SK-N-DZ (cell line): ENCODE data around the gene C10orf67.

Experiments
- DNase-seq: peaks from one replicate; pipeline ENCODE4 v3.0.0-alpha.2; 2015; ENCODE audit warnings: low spot score

Gene C10orf67

DNA sequence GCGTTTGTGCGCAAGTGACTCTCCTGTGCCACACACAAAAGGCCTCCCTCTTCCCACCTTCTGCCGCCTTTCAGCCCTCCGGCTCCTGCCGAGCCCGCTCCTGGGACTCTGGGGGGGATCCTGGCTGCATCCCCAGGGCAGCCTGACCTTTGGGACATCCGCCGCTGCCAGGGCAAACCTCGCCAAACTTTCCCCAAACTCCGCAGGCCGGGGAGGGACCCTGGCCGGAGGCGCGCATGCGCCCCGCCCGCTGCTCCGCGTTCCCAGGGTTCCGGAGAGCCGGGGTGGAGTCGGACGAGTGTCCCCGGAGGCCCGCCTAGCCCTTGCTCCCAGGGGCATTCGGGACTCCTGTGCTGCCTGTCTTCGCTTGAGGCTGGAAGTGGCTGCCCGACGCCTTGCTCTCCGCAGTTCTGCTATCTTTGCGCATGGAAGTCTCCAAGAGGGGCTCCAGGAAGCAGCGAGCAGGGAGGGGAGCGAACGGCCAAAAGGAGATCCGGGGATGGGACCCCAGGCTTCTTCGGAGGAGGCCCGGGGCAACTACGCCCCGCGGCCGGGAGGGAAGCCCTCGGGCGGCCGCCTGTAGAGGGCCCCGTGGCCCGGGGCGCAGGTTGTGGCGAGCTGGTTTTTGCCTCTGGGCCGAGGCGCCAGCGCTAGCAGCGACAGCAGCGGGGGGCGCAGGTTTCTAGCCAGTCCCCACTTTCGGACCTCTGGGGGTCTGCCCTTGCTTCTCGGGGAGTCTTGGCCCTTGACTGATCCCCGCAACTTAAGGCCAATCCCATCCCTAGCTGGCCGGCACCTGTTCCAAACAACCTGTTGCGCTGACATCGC is 145.4 kb downstream of the C10orf67 start:
- DNase-seq = no peak

- no peak for DNase-seq
Observed at GRCh38 chr10:23198610-23198939, 146.0 kb downstream of the C10orf67 start.

GRCh38 chr10:23197416-23197861 is 147.2 kb downstream of the C10orf67 start:
- no peak for DNase-seq

DNA sequence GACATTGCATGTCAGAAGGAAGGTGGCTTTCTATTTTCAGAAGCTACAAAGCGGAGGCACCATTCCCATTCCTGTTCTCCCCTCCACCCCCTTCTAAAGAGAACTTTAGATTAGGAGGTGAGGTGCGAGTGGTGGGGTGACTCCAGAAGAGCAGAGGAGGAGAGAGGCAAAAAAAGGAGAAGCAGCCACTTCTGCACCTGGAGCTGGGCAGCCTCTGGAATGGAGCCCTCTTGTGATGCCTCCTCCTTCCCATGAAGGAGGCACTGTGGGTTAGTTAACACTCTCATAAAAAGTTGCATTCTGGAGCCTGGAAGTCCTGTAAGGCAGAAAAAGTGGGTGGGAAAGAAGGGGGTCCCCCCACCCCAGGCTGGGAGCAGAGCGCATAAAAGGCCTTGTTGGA is 147.7 kb downstream of the C10orf67 start:
- no peak for DNase-seq

DNA sequence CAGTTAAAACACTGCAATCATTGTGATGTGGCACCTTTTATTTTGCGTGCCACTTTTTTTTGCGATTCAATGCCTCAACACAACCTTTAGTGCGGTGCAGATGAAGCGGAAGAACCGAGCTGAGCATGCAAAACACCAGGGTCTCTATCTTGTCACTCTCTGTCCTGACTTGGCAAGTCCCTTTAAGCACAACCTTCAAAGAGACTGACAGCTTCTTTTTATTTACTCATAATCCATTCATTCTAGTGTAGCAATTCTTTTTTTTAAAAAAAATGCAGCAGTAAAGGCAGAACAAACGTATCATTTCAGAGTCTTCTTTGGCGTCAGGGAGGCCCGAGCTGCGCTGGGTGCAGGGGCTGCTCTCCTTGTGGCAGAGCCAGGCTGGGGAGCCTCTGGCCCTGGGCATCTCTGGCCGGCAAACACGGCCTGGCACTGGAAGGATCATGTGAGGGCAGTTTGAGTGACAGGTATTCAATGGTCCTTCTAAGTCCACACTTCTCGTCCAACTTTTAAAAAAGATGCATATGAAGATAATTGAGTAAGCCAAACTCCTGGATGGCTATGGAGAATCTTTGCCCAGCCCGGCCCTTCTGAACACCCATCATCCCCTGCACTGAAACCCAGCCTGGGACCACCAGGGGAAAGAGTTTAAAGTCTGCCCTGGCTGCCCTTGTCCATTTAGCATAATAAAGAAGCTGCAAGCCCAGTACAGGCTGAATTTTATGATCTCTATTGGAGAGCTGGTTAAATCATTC is 148.6 kb downstream of the C10orf67 start:
- DNase-seq = no peak

DNA sequence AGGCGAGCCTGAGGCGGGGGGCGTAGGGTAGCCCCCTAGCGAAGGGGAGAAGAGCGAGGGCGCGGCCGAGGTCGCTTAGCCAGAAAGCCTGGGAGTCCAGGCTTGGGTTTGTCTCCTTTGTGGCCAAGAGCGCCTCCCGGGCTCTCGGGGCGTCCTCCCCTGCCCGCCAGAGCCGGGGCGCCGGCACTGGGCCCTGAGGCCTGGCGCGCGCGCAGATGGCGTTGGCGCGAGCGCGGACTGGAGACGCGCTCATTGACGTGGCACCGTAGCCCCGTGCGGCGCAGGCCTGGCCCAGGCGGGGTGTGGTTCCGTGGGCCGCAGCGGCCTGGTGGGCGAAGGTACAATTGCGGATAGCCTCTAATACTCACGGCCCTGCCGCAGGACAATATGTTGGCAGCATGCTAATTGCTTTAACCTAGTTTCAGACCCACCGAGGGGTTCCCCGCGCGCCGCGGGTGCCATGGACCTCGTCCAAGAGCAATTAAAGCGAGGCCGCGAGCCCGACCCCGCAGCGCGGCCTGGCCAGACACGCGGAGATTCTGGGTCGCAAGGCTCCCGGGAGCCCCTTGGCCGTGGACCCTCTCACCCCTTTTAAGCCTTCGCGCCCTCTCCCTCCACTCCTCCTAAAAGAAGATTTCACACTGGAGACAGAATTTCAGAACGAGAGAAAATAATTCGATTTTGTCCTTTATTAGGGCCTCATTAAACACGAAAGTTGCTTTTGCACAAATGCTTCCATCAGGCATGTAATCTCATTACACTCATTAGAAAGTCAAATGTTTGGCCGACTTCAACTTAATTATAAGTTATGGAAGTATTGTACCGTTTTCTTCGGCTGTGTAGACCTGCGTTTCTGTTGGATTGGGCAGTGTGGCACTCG is 149.4 kb downstream of the C10orf67 start:
- DNase-seq = no peak

GRCh38 chr10:23194471-23194965 is 150.1 kb downstream of the C10orf67 start:
- DNase-seq = no peak

DNA sequence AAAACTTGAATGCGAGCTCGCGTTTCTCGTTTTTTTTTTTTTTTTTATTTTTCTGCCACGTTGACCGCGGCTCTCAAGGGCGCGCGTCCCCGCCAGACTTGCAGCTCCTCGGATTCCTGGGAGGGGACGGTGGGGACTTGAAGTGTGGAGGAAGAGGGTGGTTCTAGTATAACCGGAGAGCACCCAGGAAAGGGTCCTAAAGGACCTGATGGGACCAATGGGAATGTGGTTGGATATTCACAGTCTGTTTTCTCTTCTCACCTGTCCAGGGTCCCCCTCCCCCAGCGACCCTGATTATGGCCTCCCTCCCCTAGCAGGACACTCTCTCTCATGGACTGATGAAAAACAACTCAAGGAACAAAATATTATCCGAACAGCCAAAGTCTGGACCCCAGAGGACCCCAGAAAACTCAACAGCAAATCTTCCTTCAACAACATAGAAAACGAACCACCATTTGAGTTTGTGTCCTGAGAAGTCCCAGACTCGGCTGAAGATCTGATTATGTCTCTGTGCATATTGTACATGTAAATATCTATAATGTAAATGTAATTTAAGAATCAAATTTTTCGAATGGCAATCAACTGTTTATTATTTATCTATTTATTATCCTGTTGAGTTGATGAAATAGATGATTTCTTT is 151.0 kb downstream of the C10orf67 start:
- DNase-seq = no peak

GRCh38 chr10:23192712-23193434 is 151.7 kb downstream of the C10orf67 start:
- DNase-seq = no peak

- DNase-seq = no peak
Observed at GRCh38 chr10:23191764-23192711, 152.6 kb downstream of the C10orf67 start, which contains the start of gene PTF1A. TSS of gene PTF1A (plus strand) at chr10:23192312. CDS start at chr10:23192531, 219 bp downstream.

DNA sequence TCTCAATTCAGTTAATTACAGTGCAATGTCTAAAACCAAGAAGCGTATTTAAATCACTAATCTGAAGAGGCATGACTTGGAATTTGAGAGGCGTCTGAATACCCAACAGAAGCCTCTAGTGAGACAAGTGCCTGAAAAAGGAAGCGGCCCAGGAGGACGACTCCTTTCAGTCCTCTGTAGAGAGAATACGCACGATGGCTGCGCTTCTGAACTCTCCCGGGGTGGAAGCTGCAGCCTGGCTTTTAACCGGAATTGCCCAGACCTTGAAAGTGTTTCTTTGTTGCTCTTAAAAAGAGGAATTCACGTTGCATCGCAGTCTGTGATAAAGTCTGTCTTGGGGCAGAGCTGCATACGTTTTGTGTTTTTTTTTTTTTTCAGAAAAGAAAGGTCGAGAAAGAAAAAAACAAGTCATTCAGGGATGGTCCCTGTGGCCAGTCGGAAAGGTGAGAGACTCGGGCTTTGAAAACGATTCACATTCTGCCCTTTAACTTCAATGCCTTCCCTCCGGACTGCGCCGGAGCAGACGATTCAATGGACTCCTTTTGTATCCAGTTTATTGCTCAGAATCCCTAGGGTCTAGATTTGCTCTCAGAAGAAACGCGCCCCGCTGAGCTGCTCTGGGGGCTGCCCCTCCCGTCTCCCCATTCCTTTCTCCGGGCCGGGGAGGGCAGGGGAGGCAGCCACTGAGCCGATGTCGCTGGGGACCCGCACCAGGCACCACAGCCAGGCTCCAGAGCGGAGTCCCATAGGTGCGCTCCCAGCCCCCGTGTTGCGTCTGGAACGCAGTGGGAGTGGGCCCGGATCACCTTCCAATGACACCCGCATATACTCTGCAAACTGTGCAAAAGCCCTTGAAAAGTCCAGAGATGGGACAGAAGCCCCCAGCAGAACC is 153.5 kb downstream of the C10orf67 start:
- no peak for DNase-seq

DNA sequence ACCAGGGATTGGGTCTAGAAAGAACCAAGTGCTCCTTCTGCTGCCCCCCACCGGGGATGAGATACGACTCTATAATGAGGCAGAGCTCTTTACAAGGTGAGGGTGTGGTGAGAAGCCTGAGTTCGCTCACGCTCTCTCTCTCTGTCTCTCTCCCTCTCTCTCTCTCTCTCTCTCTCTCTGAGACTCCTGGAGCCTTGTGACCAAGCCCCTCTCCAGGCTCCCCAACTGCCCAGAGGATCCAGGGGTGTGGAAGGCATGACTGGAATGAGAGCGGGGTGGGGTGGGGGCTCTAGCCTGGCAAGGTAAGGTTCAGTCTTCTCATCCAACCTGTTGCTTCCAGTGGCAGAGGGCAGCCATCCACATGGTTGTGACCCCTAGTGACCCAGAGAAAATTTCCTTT is 155.6 kb downstream of the C10orf67 start:
- DNase-seq = no peak

- DNase-seq = no peak
Observed at GRCh38 chr10:23187155-23187554, 157.4 kb downstream of the C10orf67 start.

GRCh38 chr10:23186697-23187096 is 157.9 kb downstream of the C10orf67 start:
- no peak for DNase-seq

GRCh38 chr10:23186178-23186577 is 158.4 kb downstream of the C10orf67 start:
- no peak for DNase-seq

- no peak for DNase-seq
Observed at GRCh38 chr10:23174977-23175512, 169.6 kb downstream of the C10orf67 start.

GRCh38 chr10:23174074-23174976 is 170.3 kb downstream of the C10orf67 start:
- DNase-seq = no peak
